ENCODE data around the gene SYT9. TPM values are rescaled to one million over a fixed set of nuclear protein-coding genes. Genes with fewer than 3 reads are reported as not detected.

Gene SYT9
- total and polyA plus RNA-seq, 9 of the 15 experiments (the other 6 are each of a cell fraction or from before 2014, with no cell fraction given) = 0.01 TPM; not detected in 8

DNA sequence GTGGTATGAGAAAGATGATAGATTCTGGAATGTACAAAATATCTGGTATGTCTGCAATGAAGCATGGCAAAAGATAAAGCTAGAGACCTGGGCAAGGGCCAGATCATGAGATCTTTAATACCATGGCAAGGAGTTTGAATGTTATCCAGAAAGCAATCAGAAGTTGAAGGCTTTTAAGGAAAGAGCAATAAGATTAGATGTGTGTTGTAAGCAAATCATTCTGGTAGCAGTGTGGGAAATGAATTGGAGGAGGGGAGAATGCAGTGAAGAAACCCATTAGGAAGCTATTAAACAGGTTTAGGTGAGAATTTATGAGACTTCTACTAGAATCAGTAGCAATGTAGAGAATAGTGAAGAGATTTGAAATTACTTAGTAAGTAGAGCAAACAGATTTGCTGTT lies 32.2 kb upstream of the SYT9 start:
- H3K27me3 ChIP-seq (ENCODE audit: control insufficient read depth in 2 of 2, insufficient read depth in 2 of 2, low read length in 2 of 2) = no peaks in the 10 kb centered on the region
- no peak for TF ChIP-seq BMI1 (IDR thresholded peaks at IDR 0.05; ENCODE audit: low read length)
- H3K4me1 ChIP-seq (replicated peaks in 1 of 2; ENCODE audit: control insufficient read depth in 2 of 2, insufficient read depth in 2 of 2, low read length in 2 of 2) = no peaks in the 10 kb centered on the region
- no peak overlapping the region for H2AFZ ChIP-seq (ENCODE audit: low read depth, low read length)
- no peaks in the 10 kb centered on the region for H3K9me3 ChIP-seq (replicated peaks; ENCODE audit: control insufficient read depth, insufficient read depth, low read depth, low read length)
- no peak overlapping the region for H3K9ac ChIP-seq (ENCODE audit: insufficient read depth in 1 of 2, low read depth in 2 of 2, low read length in 2 of 2)
- no peak overlapping the region for H3K4me3 ChIP-seq
- H3K9me1 ChIP-seq (ENCODE audit: control insufficient read depth, insufficient read depth, low read length) = no peaks in the 10 kb centered on the region
- intact Hi-C loops (cut with micrococcal nuclease) = no loop called here
- no peak overlapping the region for H3K27ac ChIP-seq (ENCODE audit: extremely low read depth, low read depth, low read length)
- no peak for ATAC-seq
- POLR2A ChIA-PET = interaction anchor here (1.5 kb wide), 1 partner anchor 8 kb away, joined by 7 read pairs; no protein-coding TSS in a partner anchor
- BruUV-seq (replicated peaks) = no TSS peak
- no peaks in the 10 kb centered on the region for H4K20me1 ChIP-seq (replicated peaks; ENCODE audit: control insufficient read depth, insufficient read depth, low read length)
- no peaks in the 10 kb centered on the region for H3K36me3 ChIP-seq (ENCODE audit: control insufficient read depth, insufficient read depth, low read length)
- no peak overlapping the region for H3K4me2 ChIP-seq (ENCODE audit: insufficient read depth, low read length)
- DNase-seq (ENCODE audit: extremely low read depth in 1 of 4, low spot score in 3 of 4) = no peak
- CTCF ChIA-PET (ENCODE audit: low intra/inter-chr PET ratio) = no interaction called here
- FAIRE-seq = no peak
- no peaks in the 10 kb centered on the region for H3K79me2 ChIP-seq (ENCODE audit: control insufficient read depth, insufficient read depth, low read length)
- in situ Hi-C loops (cut with MboI) = no loop called here

DNA sequence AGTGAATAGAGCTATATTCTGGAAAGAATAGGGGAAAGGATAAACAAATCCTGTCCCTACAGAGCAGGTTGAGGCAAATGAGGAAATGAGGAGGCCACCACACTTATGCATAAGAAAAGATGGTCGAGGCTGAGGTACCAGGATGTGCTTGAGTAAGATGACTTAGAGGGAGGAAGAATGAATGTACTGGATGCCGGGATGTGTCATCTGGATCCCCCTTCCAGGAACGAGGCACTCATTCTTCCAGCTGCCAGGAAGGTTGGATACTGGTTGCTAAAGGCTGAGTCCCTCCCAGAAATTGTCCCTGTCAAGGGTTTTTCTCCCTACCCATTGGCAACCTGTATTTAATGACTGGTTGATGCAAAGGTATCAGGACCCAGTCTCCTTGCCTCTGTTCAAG lies 31.1 kb upstream of the SYT9 start:
- Histone ChIP-seq H3K4me2 (ENCODE audit: insufficient read depth, low read length) (no peak overlapping the region), H2AFZ (ENCODE audit: low read depth, low read length) (no peak overlapping the region), H3K79me2 (ENCODE audit: control insufficient read depth, insufficient read depth, low read length) (no peaks in the 10 kb centered on the region), H3K27me3 (ENCODE audit: control insufficient read depth in 2 of 2, insufficient read depth in 2 of 2, low read length in 2 of 2) (no peaks in the 10 kb centered on the region), H3K4me3 (no peak overlapping the region), H3K9me3 (replicated peaks; ENCODE audit: control insufficient read depth, insufficient read depth, low read depth, low read length) (no peaks in the 10 kb centered on the region), H4K20me1 (replicated peaks; ENCODE audit: control insufficient read depth, insufficient read depth, low read length) (no peaks in the 10 kb centered on the region), H3K4me1 (replicated peaks in 1 of 2; ENCODE audit: control insufficient read depth in 2 of 2, insufficient read depth in 2 of 2, low read length in 2 of 2) (no peaks in the 10 kb centered on the region), H3K9me1 (ENCODE audit: control insufficient read depth, insufficient read depth, low read length) (no peaks in the 10 kb centered on the region), H3K27ac (ENCODE audit: extremely low read depth, low read depth, low read length) (no peak overlapping the region), H3K36me3 (ENCODE audit: control insufficient read depth, insufficient read depth, low read length) (no peaks in the 10 kb centered on the region), H3K9ac (ENCODE audit: insufficient read depth in 1 of 2, low read depth in 2 of 2, low read length in 2 of 2) (no peak overlapping the region)
- DNase-seq (ENCODE audit: extremely low read depth in 1 of 4, low spot score in 3 of 4) (no peak), FAIRE-seq (no peak), ATAC-seq (no peak)
- BruUV-seq (replicated peaks) = no TSS peak
- TF ChIP-seq SMARCC2 (IDR thresholded peaks at IDR 0.05; ENCODE audit: low read depth) = no peak
- TF ChIP-seq ZFPM2 (CRISPR knock-in tag; IDR thresholded peaks at IDR 0.05) = no peak
- TF ChIP-seq ZNF79 (CRISPR knock-in tag; IDR thresholded peaks at IDR 0.05; ENCODE audit: low read depth) = no peak
- TF ChIP-seq ZSCAN32 (CRISPR knock-in tag; IDR thresholded peaks at IDR 0.05) = no peak
- TF ChIP-seq ADNP (tag; IDR thresholded peaks at IDR 0.05) = no peak
- TF ChIP-seq, protein P1, sequence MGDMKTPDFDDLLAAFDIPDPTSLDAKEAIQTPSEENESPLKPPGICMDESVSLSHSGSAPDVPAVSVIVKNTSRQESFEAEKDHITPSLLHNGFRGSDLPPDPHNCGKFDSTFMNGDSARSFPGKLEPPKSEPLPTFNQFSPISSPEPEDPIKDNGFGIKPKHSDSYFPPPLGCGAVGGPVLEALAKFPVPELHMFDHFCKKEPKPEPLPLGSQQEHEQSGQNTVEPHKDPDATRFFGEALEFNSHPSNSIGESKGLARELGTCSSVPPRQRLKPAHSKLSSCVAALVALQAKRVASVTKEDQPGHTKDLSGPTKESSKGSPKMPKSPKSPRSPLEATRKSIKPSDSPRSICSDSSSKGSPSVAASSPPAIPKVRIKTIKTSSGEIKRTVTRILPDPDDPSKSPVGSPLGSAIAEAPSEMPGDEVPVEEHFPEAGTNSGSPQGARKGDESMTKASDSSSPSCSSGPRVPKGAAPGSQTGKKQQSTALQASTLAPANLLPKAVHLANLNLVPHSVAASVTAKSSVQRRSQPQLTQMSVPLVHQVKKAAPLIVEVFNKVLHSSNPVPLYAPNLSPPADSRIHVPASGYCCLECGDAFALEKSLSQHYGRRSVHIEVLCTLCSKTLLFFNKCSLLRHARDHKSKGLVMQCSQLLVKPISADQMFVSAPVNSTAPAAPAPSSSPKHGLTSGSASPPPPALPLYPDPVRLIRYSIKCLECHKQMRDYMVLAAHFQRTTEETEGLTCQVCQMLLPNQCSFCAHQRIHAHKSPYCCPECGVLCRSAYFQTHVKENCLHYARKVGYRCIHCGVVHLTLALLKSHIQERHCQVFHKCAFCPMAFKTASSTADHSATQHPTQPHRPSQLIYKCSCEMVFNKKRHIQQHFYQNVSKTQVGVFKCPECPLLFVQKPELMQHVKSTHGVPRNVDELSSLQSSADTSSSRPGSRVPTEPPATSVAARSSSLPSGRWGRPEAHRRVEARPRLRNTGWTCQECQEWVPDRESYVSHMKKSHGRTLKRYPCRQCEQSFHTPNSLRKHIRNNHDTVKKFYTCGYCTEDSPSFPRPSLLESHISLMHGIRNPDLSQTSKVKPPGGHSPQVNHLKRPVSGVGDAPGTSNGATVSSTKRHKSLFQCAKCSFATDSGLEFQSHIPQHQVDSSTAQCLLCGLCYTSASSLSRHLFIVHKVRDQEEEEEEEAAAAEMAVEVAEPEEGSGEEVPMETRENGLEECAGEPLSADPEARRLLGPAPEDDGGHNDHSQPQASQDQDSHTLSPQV (IDR thresholded peaks at IDR 0.05) = no peak
- intact Hi-C loops (cut with micrococcal nuclease) = no loop called here
- POLR2A ChIA-PET = no interaction called here
- in situ Hi-C loops (cut with MboI) = no loop called here
- WGBS (ENCODE audit: insufficient coverage, low coverage, missing lambda C conversion rate) = 0% methylated on average over 3 of the region's 3 CpGs
- CTCF ChIA-PET (ENCODE audit: low intra/inter-chr PET ratio) = interaction anchor here (0.5 kb wide), 1 partner anchor 32 kb away, joined by 3 read pairs; no protein-coding TSS in a partner anchor
